IMR-90 (cell line): ENCODE measurements around the gene C12orf54. TPM values are rescaled to one million over a fixed set of nuclear protein-coding genes. Genes with fewer than 3 reads are reported as not detected.

Experiments used
- ATAC-seq: fragments of 200-7000 bp; cut with Tn5 transposase; 2 replicates; pipeline ENCODE4 v1.9.1; 2020; ENCODE audit warnings: low read depth, mild to moderate bottlenecking, moderate library complexity
- BruUV-seq: library from RNA; stranded (reverse); fragments of 400-500 nt; replicated peaks from 2 replicates; lab custom pipeline; 2021; lab: Mats Ljungman, UMichigan
- CTCF ChIA-PET: fragments of 300-600 bp; formaldehyde crosslinking; extraction: SDS; loops from one replicate; lab custom pipeline; 2021; ENCODE audit warnings: antibody characterized with exemption; lab: Yijun Ruan, JAX
- POLR2A ChIA-PET: fragments of 300-600 bp; sonication (Branson Sonifier 250); formaldehyde crosslinking; loops from one replicate; lab custom pipeline; 2022; ENCODE audit warnings: antibody characterized with exemption; ENCODE audit not compliant: unreplicated experiment; lab: Charles Lee
- DNase-seq: peaks from one replicate; pipeline ENCODE4 v3.0.0; 2013
- H2AFZ ChIP-seq: replicated peaks from 2 replicates; pipeline ENCODE3; 2013; ENCODE audit warnings: low read length, mild to moderate bottlenecking; ENCODE audit not compliant: poor library complexity
- H2AK5ac ChIP-seq: 2 replicates; pipeline ENCODE4 v1.6.1; 2013; ENCODE audit warnings: low read depth, low read length, inconsistent platforms
- H2AK9ac ChIP-seq: replicated peaks from 2 replicates; pipeline ENCODE3; 2013; ENCODE audit warnings: mild to moderate bottlenecking, low read depth, low read length, moderate library complexity; ENCODE audit not compliant: poor library complexity
- H2BK120ac ChIP-seq: 2 replicates; pipeline ENCODE4 v1.6.1; 2013; ENCODE audit warnings: low read depth, low read length, inconsistent platforms
- H2BK15ac ChIP-seq: 3 replicates; pipeline ENCODE4 v1.6.1; 2013; ENCODE audit warnings: low read depth, low read length, inconsistent platforms
- H2BK20ac ChIP-seq: 2 replicates; pipeline ENCODE4 v1.6.1; 2013; ENCODE audit warnings: low read depth, mild to moderate bottlenecking, inconsistent platforms, low read length, moderate library complexity
- H2BK5ac ChIP-seq: 2 replicates; pipeline ENCODE4 v1.6.1; 2013; ENCODE audit warnings: mild to moderate bottlenecking, low read depth, low read length, inconsistent platforms; ENCODE audit not compliant: poor library complexity, severe bottlenecking
- H3K14ac ChIP-seq: replicated peaks from 2 replicates; pipeline ENCODE4 v1.6.1; 2013; ENCODE audit warnings: low read depth, low read length, inconsistent platforms
- H3K18ac ChIP-seq: 2 replicates; pipeline ENCODE4 v1.6.1; 2013; ENCODE audit warnings: low read depth, low read length, control low read depth
- H3K23ac ChIP-seq: 2 replicates; pipeline ENCODE4 v1.6.1; 2013; ENCODE audit warnings: low read depth, low read length, inconsistent platforms
- H3K27ac ChIP-seq: 2 replicates; pipeline ENCODE4 v1.5.1; 2013; ENCODE audit warnings: mild to moderate bottlenecking, control low read depth, low read length; ENCODE audit not compliant: insufficient read depth
- H3K27me3 ChIP-seq: 2 replicates; pipeline ENCODE4 v1.6.1; 2013; ENCODE audit warnings: low read length; ENCODE audit not compliant: control insufficient read depth, insufficient read depth
- H3K36me3 ChIP-seq: 2 replicates; pipeline ENCODE4 v1.6.1; 2013; ENCODE audit warnings: low read length, mixed read lengths; ENCODE audit not compliant: control insufficient read depth, insufficient read depth
- H3K4ac ChIP-seq: 2 replicates; pipeline ENCODE4 v1.6.1; 2013; ENCODE audit warnings: low read depth, low read length, inconsistent platforms
- H3K4me1 ChIP-seq: 2 replicates; pipeline ENCODE4 v1.6.1; 2013; ENCODE audit warnings: low read length, mixed read lengths; ENCODE audit not compliant: control insufficient read depth, insufficient read depth
- H3K4me2 ChIP-seq: 2 replicates; pipeline ENCODE4 v1.6.1; 2013; ENCODE audit warnings: low read depth, mild to moderate bottlenecking, control low read depth, low read length, moderate library complexity
- H3K4me3 ChIP-seq: 2 replicates; pipeline ENCODE4 v1.5.1; 2013; ENCODE audit warnings: low read depth, mild to moderate bottlenecking, control low read depth, low read length, moderate library complexity; ENCODE audit not compliant: insufficient read depth
- H3K56ac ChIP-seq: 2 replicates; pipeline ENCODE4 v1.6.1; 2013; ENCODE audit warnings: low read length, inconsistent platforms; ENCODE audit not compliant: insufficient read depth; ENCODE audit errors: extremely low read depth
- H3K79me1 ChIP-seq, 2 experiments: 2 replicates each; pipeline ENCODE4 v1.6.1; 2013; ENCODE audit warnings: low read length in 2 of 2, inconsistent platforms in 1 of 2, low read depth in 1 of 2
- H3K9ac ChIP-seq: 2 replicates; pipeline ENCODE4 v1.6.1; 2013; ENCODE audit warnings: low read depth, low read length, control low read depth
- H3K9me1 ChIP-seq: 2 replicates; pipeline ENCODE4 v1.6.1; 2013; ENCODE audit warnings: low read length, inconsistent platforms; ENCODE audit not compliant: insufficient read depth
- H3K9me3 ChIP-seq: 2 replicates; pipeline ENCODE4 v1.6.1; 2013; ENCODE audit warnings: low read length; ENCODE audit not compliant: control insufficient read depth, insufficient read depth
- H4K20me1 ChIP-seq: 2 replicates; pipeline ENCODE4 v1.6.1; 2013; ENCODE audit warnings: low read length, inconsistent platforms; ENCODE audit not compliant: insufficient read depth
- H4K5ac ChIP-seq: 2 replicates; pipeline ENCODE4 v1.6.1; 2013; ENCODE audit warnings: mild to moderate bottlenecking, low read depth, low read length, control low read depth
- H4K8ac ChIP-seq, 2 experiments: 2 replicates each; pipeline ENCODE4 v1.6.1; 2013; ENCODE audit warnings: low read depth in 2 of 2, low read length in 2 of 2, control low read depth in 1 of 2, inconsistent platforms in 1 of 2
- H4K91ac ChIP-seq: 2 replicates; pipeline ENCODE4 v1.6.1; 2013; ENCODE audit warnings: low read depth, low read length, inconsistent platforms; ENCODE audit not compliant: insufficient read depth
- BHLHE40 ChIP-seq: fragments of 150-350 bp; IDR thresholded peaks from 2 replicates; pipeline ENCODE4 v1.6.1; 2016; ENCODE audit warnings: mild to moderate bottlenecking, low read depth, low read length
- CEBPB ChIP-seq: IDR thresholded peaks from 2 replicates; pipeline ENCODE4 v1.6.1; 2012; ENCODE audit warnings: low read depth, low read length, improper control_type of control experiment
- CHD1 ChIP-seq: IDR thresholded peaks from 2 replicates; pipeline ENCODE4 v1.6.1; 2012; ENCODE audit warnings: low read depth, low read length, improper control_type of control experiment
- CTCF ChIP-seq: conservative IDR thresholded peaks from 2 replicates; pipeline ENCODE4 v1.5.1; 2012; ENCODE audit warnings: mild to moderate bottlenecking, low read depth, low read length, improper control_type of control experiment
- ELK1 ChIP-seq: fragments of 150-350 bp; IDR thresholded peaks from 2 replicates; pipeline ENCODE4 v1.6.1; 2016; ENCODE audit warnings: low read depth, mild to moderate bottlenecking, low read length, moderate library complexity, borderline replicate concordance
- FOS ChIP-seq: fragments of 150-350 bp; IDR thresholded peaks from 2 replicates; pipeline ENCODE4 v1.6.1; 2016; ENCODE audit warnings: low read depth, low read length
- MAFK ChIP-seq: IDR thresholded peaks from 2 replicates; pipeline ENCODE4 v1.6.1; 2012; ENCODE audit warnings: low read depth, low read length, improper control_type of control experiment
- MAZ ChIP-seq: IDR thresholded peaks from 2 replicates; pipeline ENCODE4 v1.6.1; 2012; ENCODE audit warnings: low read depth, mild to moderate bottlenecking, low read length, improper control_type of control experiment, moderate library complexity, borderline replicate concordance
- MXI1 ChIP-seq: IDR thresholded peaks from 2 replicates; pipeline ENCODE4 v1.6.1; 2012; ENCODE audit warnings: low read depth, mild to moderate bottlenecking, low read length, moderate library complexity, borderline replicate concordance
- NFE2L2 ChIP-seq: fragments of 150-350 bp; IDR thresholded peaks from 2 replicates; pipeline ENCODE4 v1.6.1; 2016; ENCODE audit warnings: low read depth, mild to moderate bottlenecking, low read length
- POLR2A ChIP-seq: IDR thresholded peaks from 2 replicates; pipeline ENCODE4 v1.6.1; 2012; ENCODE audit warnings: mild to moderate bottlenecking, low read depth, low read length
- RAD21 ChIP-seq: IDR thresholded peaks from 2 replicates; pipeline ENCODE4 v1.6.1; 2012; ENCODE audit warnings: low read length, improper control_type of control experiment
- RCOR1 ChIP-seq: IDR thresholded peaks from 2 replicates; pipeline ENCODE4 v1.6.1; 2012; ENCODE audit warnings: mild to moderate bottlenecking, low read length, improper control_type of control experiment; ENCODE audit not compliant: insufficient replicate concordance
- RFX5 ChIP-seq: IDR thresholded peaks from 2 replicates; pipeline ENCODE4 v1.8.0; 2012; ENCODE audit warnings: low read depth, mild to moderate bottlenecking, low read length, moderate library complexity
- SMC3 ChIP-seq: fragments of 150-350 bp; IDR thresholded peaks from 2 replicates; pipeline ENCODE4 v1.6.1; 2016; ENCODE audit warnings: low read depth, mild to moderate bottlenecking, antibody characterized with exemption, low read length, moderate library complexity
- USF2 ChIP-seq: fragments of 150-350 bp; IDR thresholded peaks from 2 replicates; pipeline ENCODE4 v1.6.1; 2017; ENCODE audit warnings: mild to moderate bottlenecking, antibody characterized with exemption, low read length, low read depth
- WGBS, 2 experiments: methylation state at CpG; one replicate each; pipeline versions ENCODE4 v1.1.5 to v1.1.7; 2013; ENCODE audit warnings: missing lambda C conversion rate in 2 of 2; ENCODE audit not compliant: insufficient read length in 1 of 2; ENCODE audit errors: extremely low coverage in 2 of 2; 5-methylcytosine and 5-hydroxymethylcytosine counted together
- dilution Hi-C: fragments of 300-500 bp; cut with HindIII; formaldehyde crosslinking; loops from one replicate; pipeline ENCODE4 v1.14.3; 2018; ENCODE audit warnings: low sequenced_read_pairs; ENCODE audit not compliant: unreplicated experiment
- in situ Hi-C: fragments of 300-500 bp; cut with MboI; formaldehyde crosslinking; loops from 3 replicates; pipeline ENCODE4 v1.14.3; 2019; ENCODE audit warnings: low sequenced_read_pairs, inconsistent platforms, mixed read lengths
- intact Hi-C: fragments of 100-400 bp; cut with micrococcal nuclease; formaldehyde crosslinking; loops from 2 replicates; pipeline ENCODE4 v1.10.0; 2022
- polyA plus RNA-seq, 3 experiments: library from polyadenylated mRNA; depleted of rRNA; stranded (reverse); fragments of >200 nt; gene quantifications; 2 replicates each; pipeline ENCODE4 v1.2.3, GENCODE V29; 2012; ENCODE audit warnings: low replicate concordance in 1 of 3
- total RNA-seq: library from RNA; depleted of rRNA; stranded (reverse); fragments of >200 nt; gene quantifications from 2 replicates; pipeline ENCODE4 v1.2.3, GENCODE V29; 2012

The C12orf54 gene
- total and polyA plus RNA-seq, 2 of the 4 experiments (the other 2 are of a cell fraction) = not detected

GRCh38 chr12:48445538-48445937 is 36.8 kb upstream of the C12orf54 start:
- Histone ChIP-seq H3K4ac (no peak overlapping the region), H3K4me1 (no peaks in the 10 kb centered on the region), H2BK15ac (no peak overlapping the region), H4K5ac (no peak overlapping the region), H4K20me1 (no peaks in the 10 kb centered on the region), H3K4me3 (no peak overlapping the region), H2AFZ (no peak overlapping the region), H3K56ac (no peak overlapping the region), H2BK120ac (no peak overlapping the region), H3K36me3 (no peaks in the 10 kb centered on the region), H2BK20ac (no peak overlapping the region), H3K27me3 (no peaks in the 10 kb centered on the region; the same call in 1 of the 2 replicates), H3K9ac (no peak overlapping the region), H2BK5ac (no peak overlapping the region), H3K23ac (no peak overlapping the region), H3K27ac (no peak overlapping the region), H2AK5ac (no peak overlapping the region), H2AK9ac (no peak overlapping the region), H4K91ac (no peak overlapping the region), H3K79me1 (no peaks in the 10 kb centered on the region), H3K18ac (no peak overlapping the region), H3K4me2 (no peak overlapping the region), H4K8ac (no peak overlapping the region), H3K9me3 (no peaks in the 10 kb centered on the region), H3K9me1 (no peaks in the 10 kb centered on the region), H3K14ac (no peak overlapping the region)
- ATAC-seq (no peak), DNase-seq (no peak)
- CTCF ChIA-PET = no interaction called here
- intact Hi-C loops (no loop called here), dilution Hi-C loops (no loop called here), in situ Hi-C loops (no loop called here)
- no peak for TF ChIP-seq USF2
- TF ChIP-seq MAZ = no peak
- TF ChIP-seq CTCF = no peak
- no peak for TF ChIP-seq MAFK
- no peak for TF ChIP-seq SMC3
- TF ChIP-seq POLR2A = no peak
- TF ChIP-seq FOS = no peak
- no peak for TF ChIP-seq NFE2L2
- TF ChIP-seq ELK1 = no peak
- TF ChIP-seq RAD21 = no peak
- TF ChIP-seq BHLHE40 = no peak
- TF ChIP-seq CEBPB = no peak
- TF ChIP-seq RCOR1 = no peak
- TF ChIP-seq CHD1 = no peak
- no peak for TF ChIP-seq RFX5
- TF ChIP-seq MXI1 = no peak
- POLR2A ChIA-PET = no interaction called here
- BruUV-seq = no TSS peak
- WGBS, 2 experiments = no CpG with 5 or more reads among the region's 3 CpGs
